Keratinocyte (primary cell): ENCODE data around the gene CHCHD6. TPM values are rescaled to one million over a fixed set of nuclear protein-coding genes. Genes with fewer than 3 reads are reported as not detected.

ENCODE experiments used
- DNase-seq: peaks from one replicate; pipeline ENCODE4 v3.0.0-alpha.2; 2011; ENCODE audit warnings: low read depth, missing footprints, low spot score
- FAIRE-seq: peaks from 2 replicates; lab custom pipeline; 2011; peaks lifted over from hg19 to GRCh38; lab: Jason Lieb, UNC
- H2AFZ ChIP-seq: 2 replicates; pipeline ENCODE4 v1.6.0; 2012; ENCODE audit warnings: low read length, control low read depth, inconsistent platforms; ENCODE audit not compliant: control insufficient read depth
- H3K27ac ChIP-seq: 2 replicates; pipeline ENCODE4 v1.5.1; 2011; ENCODE audit warnings: low read length; ENCODE audit not compliant: control insufficient read depth, insufficient read depth
- H3K27me3 ChIP-seq: 3 replicates; pipeline ENCODE4 v1.6.0; 2011; ENCODE audit warnings: low read length; ENCODE audit not compliant: control insufficient read depth, insufficient read depth; ENCODE audit errors: extremely low read depth
- H3K36me3 ChIP-seq, 2 experiments: 2 replicates in 1 of 2; 3 replicates in 1 of 2; pipeline ENCODE4 v1.5.1; 2011; ENCODE audit warnings: low read length in 2 of 2, mild to moderate bottlenecking in 1 of 2; ENCODE audit not compliant: control insufficient read depth in 2 of 2, insufficient read depth in 2 of 2; ENCODE audit errors: extremely low read depth in 1 of 2
- H3K4me1 ChIP-seq: 3 replicates; pipeline ENCODE4 v1.5.1; 2011; ENCODE audit warnings: low read length; ENCODE audit not compliant: control insufficient read depth, insufficient read depth; ENCODE audit errors: extremely low read depth
- H3K4me2 ChIP-seq: 3 replicates; pipeline ENCODE4 v1.6.0; 2011; ENCODE audit warnings: low read depth, low read length; ENCODE audit not compliant: control insufficient read depth, insufficient read depth; ENCODE audit errors: extremely low read depth
- H3K4me3 ChIP-seq, 3 experiments: fragments of 200-600 bp in 1 of 3; sonication (generic) in 1 of 3; 2 replicates in 2 of 3; 3 replicates in 1 of 3; pipeline ENCODE4 v1.5.1; 2011 to 2016; ENCODE audit warnings: low read length in 3 of 3, mild to moderate bottlenecking in 3 of 3, control low read depth in 2 of 3, inconsistent platforms in 1 of 3, low read depth in 1 of 3, mixed read lengths in 1 of 3, mixed run types in 1 of 3, moderate library complexity in 1 of 3; ENCODE audit not compliant: control insufficient read depth in 2 of 3, insufficient read depth in 2 of 3; ENCODE audit errors: extremely low read depth in 1 of 3
- H3K79me2 ChIP-seq: 2 replicates; pipeline ENCODE4 v1.6.0; 2012; ENCODE audit warnings: low read length; ENCODE audit not compliant: control insufficient read depth, insufficient read depth
- H3K9ac ChIP-seq: 3 replicates; pipeline ENCODE4 v1.6.0; 2011; ENCODE audit warnings: low read length; ENCODE audit not compliant: control insufficient read depth, insufficient read depth; ENCODE audit errors: extremely low read depth
- H3K9me1 ChIP-seq: 3 replicates; pipeline ENCODE4 v1.6.0; 2011; ENCODE audit warnings: low read length; ENCODE audit not compliant: control insufficient read depth, insufficient read depth; ENCODE audit errors: extremely low read depth
- H3K9me3 ChIP-seq: 2 replicates; pipeline ENCODE4 v1.5.1; 2012; ENCODE audit warnings: low read depth, low read length; ENCODE audit not compliant: control insufficient read depth
- H4K20me1 ChIP-seq: 3 replicates; pipeline ENCODE4 v1.6.0; 2011; ENCODE audit warnings: low read length; ENCODE audit not compliant: control insufficient read depth, insufficient read depth; ENCODE audit errors: extremely low read depth
- CTCF ChIP-seq, 3 experiments: IDR thresholded peaks in 1 of 3; conservative IDR thresholded peaks in 1 of 3; optimal IDR thresholded peaks in 1 of 3; 2 replicates in 2 of 3; 3 replicates in 1 of 3; pipeline versions ENCODE3 to v1.5.1; 2011; ENCODE audit warnings: low read length in 3 of 3, mild to moderate bottlenecking in 3 of 3, moderate library complexity in 2 of 3, control low read depth in 1 of 3, inconsistent platforms in 1 of 3; ENCODE audit not compliant: insufficient read depth in 2 of 3; ENCODE audit errors: extremely low read depth in 1 of 3
- EZH2 ChIP-seq: IDR thresholded peaks from one replicate; pipeline ENCODE4 v1.6.1; 2012; ENCODE audit warnings: inconsistent platforms, mild to moderate bottlenecking, low read length, moderate library complexity
- dilution Hi-C: fragments of 300-500 bp; cut with MboI; formaldehyde crosslinking; loops from one replicate; pipeline ENCODE4 v1.7.0; 2020; ENCODE audit warnings: low sequenced_read_pairs; ENCODE audit not compliant: extremely low pct_ligation_motif_present
- polyA plus RNA-seq, 5 experiments: library from polyadenylated mRNA; depleted of rRNA in 3 of 5; stranded (reverse) in 3 of 5; stranded (forward) in 1 of 5; unstranded in 1 of 5; fragments of >200 nt; gene quantifications; 1 replicate in 1 of 5; 2 replicates in 3 of 5; 3 replicates in 1 of 5; pipeline versions ENCODE4 v1.2.1 to v1.2.3, GENCODE V29; 2011 to 2012; ENCODE audit warnings: missing spikeins in 2 of 5, low read depth in 1 of 5, low replicate concordance in 1 of 5

The CHCHD6 gene
- polyA plus RNA-seq, 1 donor (not counting 4 experiments of a cell fraction or from before 2014, with no cell fraction given) = 21.7 TPM

DNA sequence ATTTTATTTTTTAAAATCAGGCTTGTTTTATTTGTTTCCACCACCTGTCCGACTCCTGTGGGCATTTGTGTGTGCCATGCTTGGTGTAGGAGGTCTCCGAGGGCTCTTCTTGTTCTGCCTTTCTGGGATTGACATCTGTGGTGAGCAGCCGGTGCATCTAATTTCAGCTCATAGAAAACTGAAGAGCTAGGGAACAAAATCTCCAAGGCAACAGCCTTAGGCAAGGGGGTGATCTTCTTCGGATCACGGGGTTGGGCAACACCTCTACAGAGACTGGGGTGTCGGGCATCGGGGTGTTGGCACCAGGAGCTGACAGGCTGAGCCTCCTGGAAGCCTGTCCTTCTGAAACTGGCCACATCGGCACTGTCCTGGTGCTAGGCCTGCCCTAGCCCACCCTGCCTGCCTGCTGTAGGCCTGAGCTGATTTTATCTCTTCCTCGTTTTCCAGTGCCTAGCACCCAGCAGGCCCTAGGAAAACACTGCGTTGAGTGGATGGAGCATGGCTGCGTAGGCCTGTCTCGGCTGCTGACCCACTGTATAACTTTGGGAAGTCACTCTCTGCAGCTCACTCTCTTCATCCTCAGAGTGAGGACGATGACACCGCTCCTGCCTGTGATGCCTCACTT is 10.3 kb downstream of the CHCHD6 start:
- no peak for FAIRE-seq
- dilution Hi-C loops = no loop called here

DNA sequence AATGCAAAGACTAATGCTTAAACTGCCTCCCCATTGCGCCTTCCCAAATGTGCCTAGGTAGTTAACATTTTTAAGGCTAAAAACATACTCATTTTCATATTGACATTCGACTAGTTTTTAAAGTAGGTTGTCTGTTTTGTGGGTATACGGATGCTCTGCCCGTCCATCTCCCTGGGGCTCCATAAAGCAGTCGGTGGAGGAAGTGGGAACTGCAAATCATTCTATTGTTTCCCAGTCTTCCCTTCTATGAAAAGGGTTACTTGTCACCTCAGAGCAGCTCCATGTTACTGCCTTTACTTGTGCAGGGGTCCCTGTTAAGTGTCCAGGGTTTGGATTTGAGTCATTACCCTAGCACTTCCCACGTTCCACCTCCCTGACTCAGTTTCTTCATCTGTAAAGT is 10.9 kb downstream of the CHCHD6 start:
- DNase-seq (no peak), FAIRE-seq (no peak)
- dilution Hi-C loops = no loop called here
- Histone ChIP-seq H3K79me2 (peaks cover 58% of the 10 kb centered on the region), H3K27ac (no peak overlapping the region), H3K9ac (no peak overlapping the region), H3K4me3 (no peak overlapping the region), H4K20me1 (no peaks in the 10 kb centered on the region), H3K9me1 (no peaks in the 10 kb centered on the region), H3K4me2 (no peak overlapping the region), H3K36me3 (peaks cover 0 to 3% of the 10 kb centered on the region in 2 experiments), H3K4me1 (peaks cover 4% of the 10 kb centered on the region), H3K27me3 (no peaks in the 10 kb centered on the region), H3K9me3 (no peaks in the 10 kb centered on the region), H2AFZ (no peak overlapping the region)
- TF ChIP-seq CTCF (optimal IDR thresholded peaks at IDR 0.05 in 1 of 3, IDR thresholded peaks at IDR 0.05 in 1 of 3, conservative IDR thresholded peaks at IDR 0.05 in 1 of 3; ENCODE audit: extremely low read depth in 1 of 3, insufficient read depth in 2 of 3, low read length in 3 of 3) = no peak
- TF ChIP-seq EZH2 = no peak

More for the DNA sequence above, 10.3 kb downstream of the CHCHD6 start:
- no peak overlapping the region for H3K4me3 ChIP-seq
- H3K4me1 ChIP-seq = peaks cover 4% of the 10 kb centered on the region
- peaks cover 61% of the 10 kb centered on the region for H3K79me2 ChIP-seq
- H3K27me3 ChIP-seq = no peaks in the 10 kb centered on the region
- H3K36me3 ChIP-seq = peaks cover 0 to 3% of the 10 kb centered on the region in 2 experiments
- no peak for TF ChIP-seq CTCF (optimal IDR thresholded peaks at IDR 0.05 in 1 of 3, IDR thresholded peaks at IDR 0.05 in 1 of 3, conservative IDR thresholded peaks at IDR 0.05 in 1 of 3; ENCODE audit: extremely low read depth in 1 of 3, insufficient read depth in 2 of 3, low read length in 3 of 3)
- no peak for TF ChIP-seq EZH2
- H3K9ac ChIP-seq = no peak overlapping the region
- H3K9me3 ChIP-seq = no peaks in the 10 kb centered on the region
- no peaks in the 10 kb centered on the region for H3K9me1 ChIP-seq
- no peak overlapping the region for H2AFZ ChIP-seq
- no peak overlapping the region for H3K27ac ChIP-seq
- no peak overlapping the region for H3K4me2 ChIP-seq
- no peaks in the 10 kb centered on the region for H4K20me1 ChIP-seq
- DNase-seq = no peak
